Measurements from ENCODE around the gene FZR1. TPM values are rescaled to one million over a fixed set of nuclear protein-coding genes. Genes with fewer than 3 reads are reported as not detected.

The FZR1 gene
- total RNA-seq, 1 donor from 2014 or later: 54.9 TPM

DNA sequence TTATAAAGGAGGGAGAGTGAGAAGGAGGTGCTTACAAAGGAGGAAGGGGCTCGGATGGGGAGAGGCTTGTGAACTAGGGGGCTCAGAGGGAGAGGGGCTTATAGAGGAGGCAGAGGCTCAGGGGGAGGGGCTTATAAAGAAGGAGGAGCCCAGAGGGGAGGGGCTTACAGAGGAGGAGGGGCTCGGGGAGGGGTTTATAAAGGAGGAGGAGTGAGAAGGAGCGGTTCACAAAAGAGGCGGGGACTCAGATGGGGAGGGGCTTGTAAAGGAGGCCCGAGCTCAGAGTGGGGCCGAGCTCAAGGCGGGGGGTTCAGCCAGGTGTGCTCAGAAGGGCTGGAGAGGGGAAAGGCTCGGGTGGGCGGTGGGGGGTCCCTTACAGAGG, 26.3 kb upstream of the FZR1 start:
- no peaks in the 10 kb centered on the region for H3K4me1 Mint-ChIP-seq
- no peak overlapping the region for H3K27ac Mint-ChIP-seq
- H3K36me3 Mint-ChIP-seq: no peaks in the 10 kb centered on the region
- no peaks in the 10 kb centered on the region for H3K9me3 Mint-ChIP-seq
- peaks cover 27% of the 10 kb centered on the region for H3K27me3 Mint-ChIP-seq (ENCODE audit: low read depth)
- no peak for DNase-seq (ENCODE audit: low spot score in 2 of 2, unreplicated experiment in 2 of 2)
- TF ChIP-seq, protein P1, sequence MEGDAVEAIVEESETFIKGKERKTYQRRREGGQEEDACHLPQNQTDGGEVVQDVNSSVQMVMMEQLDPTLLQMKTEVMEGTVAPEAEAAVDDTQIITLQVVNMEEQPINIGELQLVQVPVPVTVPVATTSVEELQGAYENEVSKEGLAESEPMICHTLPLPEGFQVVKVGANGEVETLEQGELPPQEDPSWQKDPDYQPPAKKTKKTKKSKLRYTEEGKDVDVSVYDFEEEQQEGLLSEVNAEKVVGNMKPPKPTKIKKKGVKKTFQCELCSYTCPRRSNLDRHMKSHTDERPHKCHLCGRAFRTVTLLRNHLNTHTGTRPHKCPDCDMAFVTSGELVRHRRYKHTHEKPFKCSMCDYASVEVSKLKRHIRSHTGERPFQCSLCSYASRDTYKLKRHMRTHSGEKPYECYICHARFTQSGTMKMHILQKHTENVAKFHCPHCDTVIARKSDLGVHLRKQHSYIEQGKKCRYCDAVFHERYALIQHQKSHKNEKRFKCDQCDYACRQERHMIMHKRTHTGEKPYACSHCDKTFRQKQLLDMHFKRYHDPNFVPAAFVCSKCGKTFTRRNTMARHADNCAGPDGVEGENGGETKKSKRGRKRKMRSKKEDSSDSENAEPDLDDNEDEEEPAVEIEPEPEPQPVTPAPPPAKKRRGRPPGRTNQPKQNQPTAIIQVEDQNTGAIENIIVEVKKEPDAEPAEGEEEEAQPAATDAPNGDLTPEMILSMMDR (IDR thresholded peaks at IDR 0.05; ENCODE audit: unreplicated experiment): no peak
- no peak overlapping the region for H3K4me3 Mint-ChIP-seq

- Mint-ChIP-seq H3K9me3 (no peaks in the 10 kb centered on the region), H3K27me3 (ENCODE audit: low read depth) (peaks cover 30% of the 10 kb centered on the region), H3K36me3 (no peaks in the 10 kb centered on the region), H3K4me1 (no peaks in the 10 kb centered on the region), H3K4me3 (no peak within 1 kb of the TSS), H3K27ac (no peak within 1 kb of the TSS)
- TF ChIP-seq, protein P1 (IDR thresholded peaks at IDR 0.05; ENCODE audit: unreplicated experiment): no peak
- DNase-seq (ENCODE audit: low spot score in 2 of 2, unreplicated experiment in 2 of 2): no peak
Measured at GRCh38 chr19:3480383-3481091, 25.6 kb upstream of the FZR1 start, which contains the start of gene SMIM24. Gene SMIM24 (minus strand): TSS chr19:3480525. CDS start chr19:3480463, 62 bp downstream.

DNA sequence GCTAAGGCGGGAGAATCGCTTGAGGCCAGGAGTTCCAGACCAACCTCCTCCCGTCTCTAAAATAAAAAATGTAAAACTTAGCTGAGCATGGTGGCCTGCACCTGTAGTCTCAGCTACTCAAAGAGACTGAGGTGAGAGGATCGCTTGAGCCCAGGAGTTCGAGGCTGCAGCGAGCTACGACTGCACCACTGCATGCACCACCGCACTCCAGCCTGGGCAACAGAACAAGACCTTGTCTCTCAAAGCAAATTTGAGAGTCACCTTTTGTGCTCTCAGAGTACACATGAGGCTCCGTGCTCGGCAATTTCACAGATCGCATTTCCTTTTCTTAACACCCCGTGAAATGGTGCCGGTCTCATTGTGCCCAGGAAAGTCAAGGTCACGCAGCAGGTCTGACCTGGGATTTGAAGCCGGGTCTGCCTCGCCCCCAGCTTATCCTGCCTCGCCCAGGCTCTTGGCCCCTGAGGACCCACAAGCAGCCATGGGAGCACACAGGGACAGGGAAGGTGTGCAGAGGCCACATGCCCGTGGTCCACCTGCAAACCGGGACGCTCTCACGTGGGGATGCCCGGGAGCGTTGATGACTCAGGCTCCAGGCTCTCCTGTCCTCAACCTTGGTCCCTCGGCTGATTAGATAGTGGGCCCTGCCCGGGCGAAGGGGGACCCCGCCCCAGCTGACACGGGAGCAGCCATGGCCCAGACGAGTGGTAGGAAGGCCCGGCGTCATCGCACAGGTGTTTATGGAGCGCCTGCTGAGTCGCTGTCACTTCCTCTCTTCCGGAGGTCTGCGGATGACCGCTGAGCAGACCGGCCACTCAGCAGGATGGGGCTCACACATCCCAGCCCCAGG, 24.6 kb upstream of the FZR1 start:
- H3K27me3 Mint-ChIP-seq (ENCODE audit: low read depth): peaks cover 30% of the 10 kb centered on the region
- H3K27ac Mint-ChIP-seq: no peak overlapping the region
- TF ChIP-seq, protein P1 (IDR thresholded peaks at IDR 0.05; ENCODE audit: unreplicated experiment): no peak
- H3K4me1 Mint-ChIP-seq: no peaks in the 10 kb centered on the region
- H3K4me3 Mint-ChIP-seq: no peak overlapping the region
- H3K36me3 Mint-ChIP-seq: no peaks in the 10 kb centered on the region
- DNase-seq (ENCODE audit: low spot score in 2 of 2, unreplicated experiment in 2 of 2): no peak
- no peaks in the 10 kb centered on the region for H3K9me3 Mint-ChIP-seq

DNA sequence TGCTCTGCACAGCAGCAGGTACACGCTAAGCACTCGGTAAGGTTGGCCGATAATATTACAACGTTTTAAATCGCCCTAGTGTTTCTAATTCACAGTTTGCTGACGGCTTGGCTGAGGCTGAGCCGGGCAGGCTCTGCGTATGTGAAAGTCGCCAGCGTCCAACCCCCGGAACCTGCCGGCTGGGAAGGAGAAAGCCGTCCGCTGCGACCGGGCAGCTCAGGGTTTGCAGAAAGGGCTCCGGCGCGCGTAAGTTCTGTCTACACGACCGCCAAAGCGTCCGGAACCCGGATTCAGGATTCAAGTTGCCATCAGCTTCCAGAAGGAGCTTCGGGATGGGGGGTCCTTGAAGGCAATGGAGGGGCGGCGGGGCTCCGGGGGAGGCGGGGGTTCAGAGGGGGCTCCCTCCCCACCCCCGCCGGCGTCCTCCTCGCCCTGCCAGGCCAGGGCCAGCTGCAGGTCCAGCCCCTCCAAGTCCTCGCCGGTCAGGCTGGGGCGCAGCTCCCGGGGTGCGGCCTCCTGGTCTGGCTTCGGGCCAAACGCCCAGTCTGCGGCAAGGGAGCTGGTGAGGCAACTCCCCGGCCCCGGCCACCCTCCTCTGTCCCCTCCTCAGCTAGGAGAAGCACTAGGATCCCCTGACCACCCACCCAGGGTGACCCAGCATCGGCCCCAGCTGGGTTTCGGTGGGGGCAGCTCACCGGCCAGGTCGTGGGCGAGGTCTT, 23.4 kb upstream of the FZR1 start:
- no peak for DNase-seq (ENCODE audit: low spot score in 2 of 2, unreplicated experiment in 2 of 2)
- Mint-ChIP-seq H3K27me3 (ENCODE audit: low read depth) (peaks cover 30% of the 10 kb centered on the region), H3K4me3 (no peak overlapping the region), H3K36me3 (peaks cover 4% of the 10 kb centered on the region), H3K27ac (no peak overlapping the region), H3K9me3 (no peaks in the 10 kb centered on the region), H3K4me1 (no peaks in the 10 kb centered on the region)
- TF ChIP-seq, protein P1 (IDR thresholded peaks at IDR 0.05; ENCODE audit: unreplicated experiment): no peak

- Mint-ChIP-seq H3K36me3 (peaks cover 8% of the 10 kb centered on the region), H3K27me3 (ENCODE audit: low read depth) (peaks cover 26% of the 10 kb centered on the region), H3K4me3 (no peak within 1 kb of the TSS), H3K4me1 (no peaks in the 10 kb centered on the region), H3K9me3 (no peaks in the 10 kb centered on the region), H3K27ac (no peak within 1 kb of the TSS)
- no peak for DNase-seq (ENCODE audit: low spot score in 2 of 2, unreplicated experiment in 2 of 2)
- TF ChIP-seq, protein P1 (IDR thresholded peaks at IDR 0.05; ENCODE audit: unreplicated experiment): no peak
Measured at GRCh38 chr19:3483226-3483628, 22.9 kb upstream of the FZR1 start, which contains the start of gene SMIM44. Gene SMIM44 (minus strand): TSS chr19:3483441. CDS start chr19:3483403, 38 bp downstream.
